ENCODE data around the gene FHIP1A. TPM values are rescaled to one million over a fixed set of nuclear protein-coding genes. Genes with fewer than 3 reads are reported as not detected.

Gene FHIP1A
- total and polyA plus RNA-seq, 4 donors = 0.50 to 3.8 (median 1.0) TPM

DNA sequence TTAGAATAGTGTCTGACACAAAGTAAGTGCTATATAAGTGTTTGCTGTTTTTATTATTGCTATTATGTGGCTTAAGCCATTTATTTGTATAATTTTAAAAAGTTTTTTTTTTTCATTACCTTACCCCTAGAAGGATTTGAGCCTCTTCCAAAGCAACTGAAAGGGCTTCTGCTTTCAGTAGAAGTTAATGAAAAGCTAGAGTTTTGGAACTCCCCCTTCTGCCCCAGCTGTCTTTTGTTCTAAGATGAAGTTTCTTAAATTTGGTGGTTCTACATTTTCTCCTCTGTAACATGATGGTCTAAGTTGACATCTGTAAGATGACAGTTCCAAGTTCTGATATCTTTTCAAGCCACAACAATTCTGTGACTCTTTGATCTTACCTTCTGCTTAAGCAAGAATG is 30.3 kb downstream of the FHIP1A start:
- Histone ChIP-seq H3K9ac (ENCODE audit: low read depth in 1 of 2, low read length in 2 of 2) (no peak overlapping the region), H3K4me1 (ENCODE audit: control insufficient read depth in 4 of 4, insufficient read depth in 4 of 4, low read length in 3 of 4) (peaks cover 0 to 2% (median 0%) of the 10 kb centered on the region in 4 donors), H3K9me3 (ENCODE audit: control insufficient read depth in 4 of 4, low read length in 3 of 4) (no peaks in the 10 kb centered on the region), H3K4me3 (ENCODE audit: low read depth in 1 of 3, low read length in 3 of 3) (no peak overlapping the region), H3K27ac (ENCODE audit: low read depth in 1 of 2, low read length in 2 of 2) (no peak overlapping the region), H3K27me3 (ENCODE audit: control insufficient read depth in 4 of 4, insufficient read depth in 4 of 4, low read length in 3 of 4) (no peaks in the 10 kb centered on the region), H3K36me3 (ENCODE audit: control insufficient read depth in 4 of 4, insufficient read depth in 3 of 4, low read depth in 1 of 4, low read length in 3 of 4) (no peaks in the 10 kb centered on the region)
- TF ChIP-seq RXRA (IDR thresholded peaks at IDR 0.05) (no peak), HNF4G (IDR thresholded peaks at IDR 0.05) (no peak), FOXA1 (IDR thresholded peaks at IDR 0.05) (no peak), SP1 (IDR thresholded peaks at IDR 0.05) (no peak), FOXA2 (IDR thresholded peaks at IDR 0.05) (no peak), TAF1 (conservative IDR thresholded peaks at IDR 0.05) (no peak), EGR1 (IDR thresholded peaks at IDR 0.05; ENCODE audit: low read depth in 2 of 2) (no peak), NR2F2 (IDR thresholded peaks at IDR 0.05) (no peak), YY1 (IDR thresholded peaks at IDR 0.05) (no peak), JUND (IDR thresholded peaks at IDR 0.05) (no peak), RAD21 (IDR thresholded peaks at IDR 0.05) (no peak)
- TF ChIP-seq, protein P1, sequence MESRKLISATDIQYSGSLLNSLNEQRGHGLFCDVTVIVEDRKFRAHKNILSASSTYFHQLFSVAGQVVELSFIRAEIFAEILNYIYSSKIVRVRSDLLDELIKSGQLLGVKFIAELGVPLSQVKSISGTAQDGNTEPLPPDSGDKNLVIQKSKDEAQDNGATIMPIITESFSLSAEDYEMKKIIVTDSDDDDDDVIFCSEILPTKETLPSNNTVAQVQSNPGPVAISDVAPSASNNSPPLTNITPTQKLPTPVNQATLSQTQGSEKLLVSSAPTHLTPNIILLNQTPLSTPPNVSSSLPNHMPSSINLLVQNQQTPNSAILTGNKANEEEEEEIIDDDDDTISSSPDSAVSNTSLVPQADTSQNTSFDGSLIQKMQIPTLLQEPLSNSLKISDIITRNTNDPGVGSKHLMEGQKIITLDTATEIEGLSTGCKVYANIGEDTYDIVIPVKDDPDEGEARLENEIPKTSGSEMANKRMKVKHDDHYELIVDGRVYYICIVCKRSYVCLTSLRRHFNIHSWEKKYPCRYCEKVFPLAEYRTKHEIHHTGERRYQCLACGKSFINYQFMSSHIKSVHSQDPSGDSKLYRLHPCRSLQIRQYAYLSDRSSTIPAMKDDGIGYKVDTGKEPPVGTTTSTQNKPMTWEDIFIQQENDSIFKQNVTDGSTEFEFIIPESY (IDR thresholded peaks at IDR 0.05) = no peak
- TF ChIP-seq, protein P2, sequence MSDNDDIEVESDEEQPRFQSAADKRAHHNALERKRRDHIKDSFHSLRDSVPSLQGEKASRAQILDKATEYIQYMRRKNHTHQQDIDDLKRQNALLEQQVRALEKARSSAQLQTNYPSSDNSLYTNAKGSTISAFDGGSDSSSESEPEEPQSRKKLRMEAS (IDR thresholded peaks at IDR 0.05) = no peak
- TF ChIP-seq, protein P3, sequence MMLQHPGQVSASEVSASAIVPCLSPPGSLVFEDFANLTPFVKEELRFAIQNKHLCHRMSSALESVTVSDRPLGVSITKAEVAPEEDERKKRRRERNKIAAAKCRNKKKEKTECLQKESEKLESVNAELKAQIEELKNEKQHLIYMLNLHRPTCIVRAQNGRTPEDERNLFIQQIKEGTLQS (IDR thresholded peaks at IDR 0.05) = no peak
- DNase-seq (ENCODE audit: low spot score) = no peak

DNA sequence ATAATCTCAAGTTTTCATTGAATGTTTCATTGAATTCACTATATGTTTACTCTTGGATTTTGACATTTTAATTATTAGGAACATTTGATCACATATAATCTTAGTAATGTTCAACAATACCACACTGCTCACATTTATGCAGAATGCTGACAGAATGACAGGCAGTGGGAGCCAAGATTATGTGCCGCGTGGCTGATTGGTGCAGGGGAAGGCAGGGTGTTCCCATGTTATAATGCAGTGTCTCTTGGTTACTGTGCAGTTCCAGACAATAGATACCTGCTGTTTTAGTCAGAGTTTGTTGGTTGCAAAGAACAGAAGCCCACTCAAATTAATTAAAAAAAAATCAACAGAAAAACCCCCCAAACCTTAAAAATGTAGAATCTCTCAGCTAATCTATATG is 33.0 kb downstream of the FHIP1A start:
- no peaks in the 10 kb centered on the region for H3K9me3 ChIP-seq (ENCODE audit: control insufficient read depth in 4 of 4, low read length in 3 of 4)
- no peak for DNase-seq (ENCODE audit: low spot score)
- no peak overlapping the region for H3K4me3 ChIP-seq (ENCODE audit: low read depth in 1 of 3, low read length in 3 of 3)
- H3K9ac ChIP-seq (ENCODE audit: low read depth in 1 of 2, low read length in 2 of 2) = no peak overlapping the region
- H3K27me3 ChIP-seq (ENCODE audit: control insufficient read depth in 4 of 4, insufficient read depth in 4 of 4, low read length in 3 of 4) = no peaks in the 10 kb centered on the region
- TF ChIP-seq NR2F2 (IDR thresholded peaks at IDR 0.05) = no peak
- TF ChIP-seq, protein P1 (IDR thresholded peaks at IDR 0.05) = no peak
- TF ChIP-seq GABPA (IDR thresholded peaks at IDR 0.05 in 1 of 2, conservative IDR thresholded peaks at IDR 0.05 in 1 of 2) = no peak
- no peak for TF ChIP-seq TAF1 (conservative IDR thresholded peaks at IDR 0.05)
- no peak for TF ChIP-seq SP1 (IDR thresholded peaks at IDR 0.05)
- no peak for TF ChIP-seq YY1 (IDR thresholded peaks at IDR 0.05)
- TF ChIP-seq, protein P2 (IDR thresholded peaks at IDR 0.05) = no peak
- TF ChIP-seq FOXA1 (IDR thresholded peaks at IDR 0.05) = no peak
- TF ChIP-seq EGR1 (IDR thresholded peaks at IDR 0.05; ENCODE audit: low read depth in 2 of 2) = no peak
- no peak for TF ChIP-seq RXRA (IDR thresholded peaks at IDR 0.05)
- no peak for TF ChIP-seq RAD21 (IDR thresholded peaks at IDR 0.05)
- TF ChIP-seq, protein P4, sequence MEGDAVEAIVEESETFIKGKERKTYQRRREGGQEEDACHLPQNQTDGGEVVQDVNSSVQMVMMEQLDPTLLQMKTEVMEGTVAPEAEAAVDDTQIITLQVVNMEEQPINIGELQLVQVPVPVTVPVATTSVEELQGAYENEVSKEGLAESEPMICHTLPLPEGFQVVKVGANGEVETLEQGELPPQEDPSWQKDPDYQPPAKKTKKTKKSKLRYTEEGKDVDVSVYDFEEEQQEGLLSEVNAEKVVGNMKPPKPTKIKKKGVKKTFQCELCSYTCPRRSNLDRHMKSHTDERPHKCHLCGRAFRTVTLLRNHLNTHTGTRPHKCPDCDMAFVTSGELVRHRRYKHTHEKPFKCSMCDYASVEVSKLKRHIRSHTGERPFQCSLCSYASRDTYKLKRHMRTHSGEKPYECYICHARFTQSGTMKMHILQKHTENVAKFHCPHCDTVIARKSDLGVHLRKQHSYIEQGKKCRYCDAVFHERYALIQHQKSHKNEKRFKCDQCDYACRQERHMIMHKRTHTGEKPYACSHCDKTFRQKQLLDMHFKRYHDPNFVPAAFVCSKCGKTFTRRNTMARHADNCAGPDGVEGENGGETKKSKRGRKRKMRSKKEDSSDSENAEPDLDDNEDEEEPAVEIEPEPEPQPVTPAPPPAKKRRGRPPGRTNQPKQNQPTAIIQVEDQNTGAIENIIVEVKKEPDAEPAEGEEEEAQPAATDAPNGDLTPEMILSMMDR (IDR thresholded peaks at IDR 0.05; ENCODE audit: low read depth, low read length, missing input control) = no peak
- TF ChIP-seq HNF4G (IDR thresholded peaks at IDR 0.05) = no peak
- no peak for TF ChIP-seq FOXA2 (IDR thresholded peaks at IDR 0.05)
- no peak for TF ChIP-seq JUND (IDR thresholded peaks at IDR 0.05)
- TF ChIP-seq HNF4A (conservative IDR thresholded peaks at IDR 0.05) = no peak
- TF ChIP-seq, protein P3 (IDR thresholded peaks at IDR 0.05) = no peak
- no peaks in the 10 kb centered on the region for H3K4me1 ChIP-seq (ENCODE audit: control insufficient read depth in 4 of 4, insufficient read depth in 4 of 4, low read length in 3 of 4)
- 96% methylated on average over 2 of the region's 2 CpGs for WGBS
- no peak overlapping the region for H3K27ac ChIP-seq (ENCODE audit: low read depth in 1 of 2, low read length in 2 of 2)
- H3K36me3 ChIP-seq (ENCODE audit: control insufficient read depth in 4 of 4, insufficient read depth in 3 of 4, low read depth in 1 of 4, low read length in 3 of 4) = no peaks in the 10 kb centered on the region
